Measurements from ENCODE around the gene ADAMTS12.

Gene ADAMTS12

DNA sequence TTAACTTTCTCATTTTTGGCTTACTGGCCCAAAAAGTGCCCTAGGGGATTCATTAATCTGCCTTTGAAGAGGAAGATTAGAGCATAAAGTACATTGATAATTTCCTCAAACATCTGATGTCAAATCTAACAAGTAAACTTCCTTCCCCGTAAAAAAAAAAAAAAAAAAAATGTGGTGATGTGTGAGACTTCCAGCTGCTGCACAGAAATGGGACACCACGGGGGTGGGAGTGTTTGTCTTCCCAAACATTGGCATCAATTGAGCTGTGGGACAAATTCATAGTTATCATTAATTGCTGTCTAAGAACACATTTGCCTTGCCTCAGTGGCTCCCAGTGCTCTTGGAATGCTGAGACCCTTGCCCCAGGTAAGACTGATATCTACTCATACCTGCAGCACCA lies 149.6 kb downstream of the ADAMTS12 start:
- TF ChIP-seq, protein P1, sequence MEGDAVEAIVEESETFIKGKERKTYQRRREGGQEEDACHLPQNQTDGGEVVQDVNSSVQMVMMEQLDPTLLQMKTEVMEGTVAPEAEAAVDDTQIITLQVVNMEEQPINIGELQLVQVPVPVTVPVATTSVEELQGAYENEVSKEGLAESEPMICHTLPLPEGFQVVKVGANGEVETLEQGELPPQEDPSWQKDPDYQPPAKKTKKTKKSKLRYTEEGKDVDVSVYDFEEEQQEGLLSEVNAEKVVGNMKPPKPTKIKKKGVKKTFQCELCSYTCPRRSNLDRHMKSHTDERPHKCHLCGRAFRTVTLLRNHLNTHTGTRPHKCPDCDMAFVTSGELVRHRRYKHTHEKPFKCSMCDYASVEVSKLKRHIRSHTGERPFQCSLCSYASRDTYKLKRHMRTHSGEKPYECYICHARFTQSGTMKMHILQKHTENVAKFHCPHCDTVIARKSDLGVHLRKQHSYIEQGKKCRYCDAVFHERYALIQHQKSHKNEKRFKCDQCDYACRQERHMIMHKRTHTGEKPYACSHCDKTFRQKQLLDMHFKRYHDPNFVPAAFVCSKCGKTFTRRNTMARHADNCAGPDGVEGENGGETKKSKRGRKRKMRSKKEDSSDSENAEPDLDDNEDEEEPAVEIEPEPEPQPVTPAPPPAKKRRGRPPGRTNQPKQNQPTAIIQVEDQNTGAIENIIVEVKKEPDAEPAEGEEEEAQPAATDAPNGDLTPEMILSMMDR (conservative IDR thresholded peaks at IDR 0.05; ENCODE audit: low read depth): no peak
- POLR2A ChIA-PET (ENCODE audit: low non-redundant PET): no interaction called here
- DNase-seq (ENCODE audit: low spot score): no peak
- no peak overlapping the region for H3K27ac ChIP-seq
- CTCF ChIA-PET: interaction anchor here (0.6 kb wide), 1 partner anchor 18 kb away, joined by 4 read pairs; no protein-coding TSS in a partner anchor

- no peak for DNase-seq (ENCODE audit: low spot score)
- TF ChIP-seq, protein P1 (conservative IDR thresholded peaks at IDR 0.05; ENCODE audit: low read depth): no peak
- H3K27ac ChIP-seq: no peak overlapping the region
- ChIA-PET POLR2A (ENCODE audit: low non-redundant PET) (no interaction called here), CTCF (no interaction called here)
Observed at GRCh38 chr5:33738967-33739366, 152.8 kb downstream of the ADAMTS12 start.

DNA sequence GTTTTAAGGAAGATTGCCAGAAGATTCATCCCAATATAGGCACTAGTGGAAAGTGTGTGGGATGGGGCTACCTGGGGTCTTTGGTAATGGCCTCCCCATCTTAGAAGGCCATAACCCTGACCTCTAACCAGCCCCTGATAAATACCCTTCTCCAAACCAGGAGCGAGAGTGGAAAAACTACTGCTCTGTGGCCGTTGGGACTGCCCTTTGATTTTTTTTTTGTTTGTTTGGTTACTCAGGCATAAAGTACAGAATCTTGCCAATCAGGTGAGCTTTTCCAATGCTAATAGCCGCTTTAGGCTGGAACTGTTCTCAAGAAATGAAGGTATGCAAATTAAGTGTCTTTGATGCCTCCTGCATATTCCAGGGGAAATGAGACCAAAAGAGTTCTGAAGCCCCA lies 153.7 kb downstream of the ADAMTS12 start:
- ChIA-PET POLR2A (ENCODE audit: low non-redundant PET) (no interaction called here), CTCF (no interaction called here)
- TF ChIP-seq, protein P1 (conservative IDR thresholded peaks at IDR 0.05; ENCODE audit: low read depth): no peak
- DNase-seq (ENCODE audit: low spot score): no peak
- no peak overlapping the region for H3K27ac ChIP-seq

GRCh38 chr5:33737697-33738096 lies 154.1 kb downstream of the ADAMTS12 start:
- no peak for DNase-seq (ENCODE audit: low spot score)
- TF ChIP-seq, protein P1 (conservative IDR thresholded peaks at IDR 0.05; ENCODE audit: low read depth): no peak
- no peak overlapping the region for H3K27ac ChIP-seq
- POLR2A ChIA-PET (ENCODE audit: low non-redundant PET): no interaction called here
- CTCF ChIA-PET: no interaction called here

- H3K27ac ChIP-seq: no peak overlapping the region
- POLR2A ChIA-PET (ENCODE audit: low non-redundant PET): no interaction called here
- DNase-seq (ENCODE audit: low spot score): no peak
- TF ChIP-seq, protein P1 (conservative IDR thresholded peaks at IDR 0.05; ENCODE audit: low read depth): no peak
- CTCF ChIA-PET: no interaction called here
Observed at GRCh38 chr5:33737284-33737683, 154.5 kb downstream of the ADAMTS12 start.

GRCh38 chr5:33736510-33736909 lies 155.3 kb downstream of the ADAMTS12 start:
- TF ChIP-seq, protein P1 (conservative IDR thresholded peaks at IDR 0.05; ENCODE audit: low read depth): no peak
- POLR2A ChIA-PET (ENCODE audit: low non-redundant PET): no interaction called here
- no peak for DNase-seq (ENCODE audit: low spot score)
- no peak overlapping the region for H3K27ac ChIP-seq
- CTCF ChIA-PET: no interaction called here

GRCh38 chr5:33735072-33735471 lies 156.7 kb downstream of the ADAMTS12 start:
- no peak overlapping the region for H3K27ac ChIP-seq
- TF ChIP-seq, protein P1 (conservative IDR thresholded peaks at IDR 0.05; ENCODE audit: low read depth): no peak
- ChIA-PET POLR2A (ENCODE audit: low non-redundant PET) (no interaction called here), CTCF (no interaction called here)
- DNase-seq (ENCODE audit: low spot score): no peak
